HG03066 (cell line): ENCODE results near the gene GRK7.
"Not testable (repeated sequence)": the region's sequence is repeated elsewhere in the genome, so short reads cannot be mapped to it uniquely, and the experiment has no call there.

Experiments
- ATAC-seq: cut with Tn5 transposase; IDR thresholded peaks from one replicate; pipeline ENCODE4 v1.9.1; 2021; ENCODE audit warnings: low read depth; ENCODE audit not compliant: unreplicated experiment

The GRK7 gene

GRCh38 chr3:141754032-141754431 lies 9.2 kb upstream of the GRK7 start:
- no peak for ATAC-seq

GRCh38 chr3:141762552-141762951 lies 656 bp upstream of the GRK7 start:
- not testable (repeated sequence) for ATAC-seq

GRCh38 chr3:141764045-141764444 lies 837 bp downstream of the GRK7 start:
- ATAC-seq, result no peak

- no peak for ATAC-seq
Observed at GRCh38 chr3:141764465-141764864, 1.3 kb downstream of the GRK7 start.

GRCh38 chr3:141764986-141765385 lies 1.8 kb downstream of the GRK7 start:
- no peak for ATAC-seq

- ATAC-seq, result no peak
Observed at GRCh38 chr3:141767066-141767465, 3.9 kb downstream of the GRK7 start.

GRCh38 chr3:141769221-141769894 lies 6.2 kb downstream of the GRK7 start:
- no peak for ATAC-seq

GRCh38 chr3:141773676-141774075 lies 10.5 kb downstream of the GRK7 start:
- ATAC-seq, result no peak

- no peak for ATAC-seq
Observed at GRCh38 chr3:141776376-141776775, 13.2 kb downstream of the GRK7 start.

- no peak for ATAC-seq
Observed at GRCh38 chr3:141776885-141777284, 13.7 kb downstream of the GRK7 start.

GRCh38 chr3:141777957-141778813 lies 15.0 kb downstream of the GRK7 start:
- no peak for ATAC-seq

GRCh38 chr3:141779667-141780066 lies 16.5 kb downstream of the GRK7 start:
- ATAC-seq, result no peak

- ATAC-seq, result no peak
Observed at GRCh38 chr3:141782386-141782932, 19.3 kb downstream of the GRK7 start.

GRCh38 chr3:141783632-141784031 lies 20.4 kb downstream of the GRK7 start:
- no peak for ATAC-seq

GRCh38 chr3:141784096-141784495 lies 20.9 kb downstream of the GRK7 start:
- ATAC-seq, result no peak

GRCh38 chr3:141784531-141784930 lies 21.3 kb downstream of the GRK7 start:
- no peak for ATAC-seq

- no peak for ATAC-seq
Observed at GRCh38 chr3:141788149-141788548, 24.9 kb downstream of the GRK7 start.

- not testable (repeated sequence) for ATAC-seq
Observed at GRCh38 chr3:141788750-141789149, 25.5 kb downstream of the GRK7 start.

GRCh38 chr3:141789281-141789680 lies 26.1 kb downstream of the GRK7 start:
- ATAC-seq, result no peak

GRCh38 chr3:141790171-141790570 lies 27.0 kb downstream of the GRK7 start:
- ATAC-seq, result no peak

- no peak for ATAC-seq
Observed at GRCh38 chr3:141792495-141792894, 29.3 kb downstream of the GRK7 start.
